Gastrocnemius medialis (tissue), 4 donors: ENCODE measurements around the gene SP6. TPM values are rescaled to one million over a fixed set of nuclear protein-coding genes. Genes with fewer than 3 reads are reported as not detected.

Source experiments
- ATAC-seq, 2 donors: fragments of 150-250 bp; one replicate each; pipeline ENCODE4 v1.9.1; 2016
- DNase-seq, 2 donors: peaks; one replicate each; pipeline ENCODE4 v3.0.0-alpha.2; 2019
- H3K27ac ChIP-seq, 4 donors: fragments of 200-600 bp; sonication (generic); 1 replicate in 1 of 4; 2 replicates in 3 of 4; pipeline ENCODE4 v1.5.1; 2016 to 2018; ENCODE audit warnings: mild to moderate bottlenecking in 2 of 4, moderate library complexity in 1 of 4
- H3K27me3 ChIP-seq, 3 donors: fragments of 200-600 bp; sonication (generic) in 2 of 3; 1 replicate in 1 of 3; 2 replicates in 2 of 3; pipeline versions ENCODE4 v1.5.1 to v1.6.0; 2016 to 2019; ENCODE audit warnings: mild to moderate bottlenecking in 1 of 3, moderate library complexity in 1 of 3
- H3K36me3 ChIP-seq, 2 donors: fragments of 200-600 bp; sonication (generic) in 1 of 2; one replicate each; pipeline ENCODE4 v1.5.1; 2017 to 2018
- H3K4me1 ChIP-seq, 2 donors: fragments of 200-600 bp; sonication (generic) in 1 of 2; one replicate each; pipeline ENCODE4 v1.5.1; 2016 to 2017; ENCODE audit warnings: mild to moderate bottlenecking in 2 of 2
- H3K4me3 ChIP-seq, 4 donors: fragments of 200-600 bp; sonication (generic) in 3 of 4; 1 replicate in 1 of 4; 2 replicates in 3 of 4; pipeline ENCODE4 v1.5.1; 2016 to 2019; ENCODE audit warnings: mild to moderate bottlenecking in 2 of 4
- H3K9me3 ChIP-seq, 3 donors: fragments of 200-600 bp; sonication (generic) in 2 of 3; 1 replicate in 1 of 3; 2 replicates in 2 of 3; pipeline ENCODE4 v1.5.1; 2016 to 2019
- CTCF ChIP-seq, 5 experiments: fragments of 450-650 bp in 3 of 5; fragments of 200-600 bp in 2 of 5; sonication (generic) in 2 of 5; IDR thresholded peaks in 4 of 5; conservative IDR thresholded peaks in 1 of 5; 1 replicate in 4 of 5; 2 replicates in 1 of 5; pipeline ENCODE4 v1.5.1; 2016 to 2019; ENCODE audit warnings: antibody characterized with exemption in 5 of 5, mild to moderate bottlenecking in 3 of 5, moderate library complexity in 3 of 5
- POLR2A ChIP-seq, 2 donors: fragments of 450-650 bp; IDR thresholded peaks; one replicate each; pipeline ENCODE4 v1.6.1; 2017; ENCODE audit warnings: antibody characterized with exemption in 2 of 2, mild to moderate bottlenecking in 2 of 2, moderate library complexity in 2 of 2
- in situ Hi-C, 4 donors: fragments of 200-750 bp; cut with MboI; loops; one replicate each; pipeline versions ENCODE4 v1.15.0 to v1.8.0; 2017; ENCODE audit warnings: low sequenced_read_pairs in 4 of 4
- intact Hi-C: fragments of 100-400 bp; cut with DNase I; formaldehyde crosslinking; loops from one replicate; pipeline ENCODE4 v1.15.1; 2023; ENCODE audit warnings: low total_unique reads
- total RNA-seq, 4 donors: library from RNA; depleted of rRNA; stranded (reverse); fragments of >200 nt; gene quantifications; one replicate each; pipeline versions ENCODE4 v1.1.0 to v1.2.3, GENCODE V29; 2016

SP6 gene
- total RNA-seq, 4 donors from 2014 or later: 0.16 TPM; not detected in 3

- ATAC-seq: peak; percentile 90 to 96
- in situ Hi-C loops: loop anchor here (5.0 to 25.0 kb wide), 5 partner anchors 46 to 296 kb away; partner anchors contain the start of gene PRR15L (in 1 of the 4)
- intact Hi-C loops: loop anchor here (1.0 to 10.0 kb wide), 4 partner anchors 49 to 176 kb away; partner anchors contain the start of gene PNPO
- peak; percentile 96 to 99 (median 98) for TF ChIP-seq CTCF (IDR thresholded peaks at IDR 0.05 in 4 of 5, conservative IDR thresholded peaks at IDR 0.05 in 1 of 5)
- no peak for TF ChIP-seq POLR2A (IDR thresholded peaks at IDR 0.05)
- peaks cover 0 to 11% of the 10 kb centered on the region in 2 donors for H3K36me3 ChIP-seq
- H3K4me3 ChIP-seq: peak within 1 kb of the TSS; percentile 83 to 97 (median 90)
- peaks cover 10 to 13% of the 10 kb centered on the region in 2 donors for H3K4me1 ChIP-seq
- DNase-seq: peak; percentile 75 to 89
- H3K27me3 ChIP-seq: peaks cover 0 to 14% (median 6%) of the 10 kb centered on the region in 3 donors
- H3K27ac ChIP-seq: peak within 1 kb of the TSS; percentile 77 to 89 (median 83)
- no peaks in the 10 kb centered on the region for H3K9me3 ChIP-seq
Measured at GRCh38 chr17:47840742-47841487, 10.0 kb downstream of the SP6 start, which contains the start of gene SCRN2. Gene SCRN2 (minus strand): TSS chr17:47841273. CDS start chr17:47840843, 430 bp downstream.

GRCh38 chr17:47840001-47840741, 10.8 kb downstream of the SP6 start:
- Histone ChIP-seq H3K9me3 (no peaks in the 10 kb centered on the region), H3K27ac (peak overlapping the region; percentile 77 to 89 (median 83)), H3K4me3 (peak overlapping the region; percentile 83 to 97 (median 90)), H3K36me3 (peaks cover 0 to 11% of the 10 kb centered on the region in 2 donors), H3K4me1 (peaks cover 10 to 13% of the 10 kb centered on the region in 2 donors), H3K27me3 (peaks cover 0 to 7% (median 0%) of the 10 kb centered on the region in 3 donors)
- ATAC-seq (no peak), DNase-seq (no peak)
- in situ Hi-C loops (loop anchor here (5.0 to 25.0 kb wide), 5 partner anchors 47 to 297 kb away; partner anchors contain the start of gene PRR15L (in 1 of the 4)), intact Hi-C loops (loop anchor here (5.0 to 10.0 kb wide), 2 partner anchors 105 to 177 kb away; partner anchors contain the start of gene PNPO)
- no peak for TF ChIP-seq CTCF (IDR thresholded peaks at IDR 0.05 in 4 of 5, conservative IDR thresholded peaks at IDR 0.05 in 1 of 5)
- TF ChIP-seq POLR2A (IDR thresholded peaks at IDR 0.05): no peak

- Histone ChIP-seq H3K4me1 (peaks cover 10 to 13% of the 10 kb centered on the region in 2 donors), H3K9me3 (no peaks in the 10 kb centered on the region), H3K27me3 (peaks cover 0 to under 1% (median 0%) of the 10 kb centered on the region in 3 donors), H3K36me3 (peaks cover 0 to 11% of the 10 kb centered on the region in 2 donors), H3K27ac (no peak overlapping the region), H3K4me3 (no peak overlapping the region)
- ATAC-seq: no peak
- in situ Hi-C loops: loop anchor here in 1 of 4 donors (25.0 kb wide), 1 partner anchor 298 kb away; no protein-coding TSS in a partner anchor
- intact Hi-C loops: no loop called here
- TF ChIP-seq POLR2A (IDR thresholded peaks at IDR 0.05): no peak
- no peak for TF ChIP-seq CTCF (IDR thresholded peaks at IDR 0.05 in 4 of 5, conservative IDR thresholded peaks at IDR 0.05 in 1 of 5)
- no peak for DNase-seq
Measured at GRCh38 chr17:47839071-47839470, 11.9 kb downstream of the SP6 start.

GRCh38 chr17:47838636-47839035, 12.3 kb downstream of the SP6 start:
- H3K27me3 ChIP-seq: no peaks in the 10 kb centered on the region
- H3K4me3 ChIP-seq: no peak overlapping the region
- H3K27ac ChIP-seq: no peak overlapping the region
- no peak for ATAC-seq
- H3K9me3 ChIP-seq: no peaks in the 10 kb centered on the region
- H3K4me1 ChIP-seq: peaks cover 10 to 13% of the 10 kb centered on the region in 2 donors
- in situ Hi-C loops (loop anchor here in 1 of 4 donors (25.0 kb wide), 1 partner anchor 299 kb away; no protein-coding TSS in a partner anchor), intact Hi-C loops (no loop called here)
- TF ChIP-seq POLR2A (IDR thresholded peaks at IDR 0.05) (no peak), CTCF (IDR thresholded peaks at IDR 0.05 in 4 of 5, conservative IDR thresholded peaks at IDR 0.05 in 1 of 5) (no peak)
- DNase-seq: no peak
- H3K36me3 ChIP-seq: peaks cover 0 to 11% of the 10 kb centered on the region in 2 donors
